HG03521 (cell line): ENCODE results near the gene GDA.

Experiments used
- ATAC-seq: cut with Tn5 transposase; IDR thresholded peaks from one replicate; pipeline ENCODE4 v1.9.1; 2021; ENCODE audit warnings: mild to moderate bottlenecking, moderate library complexity; ENCODE audit not compliant: unreplicated experiment

Gene GDA

GRCh38 chr9:72150127-72150526 lies 887 bp downstream of the GDA start:
- no peak for ATAC-seq

- no peak for ATAC-seq
These were observed 1.4 kb downstream of the GDA start for GRCh38 chr9:72150661-72151060.

- no peak for ATAC-seq
These were observed 1.9 kb downstream of the GDA start for GRCh38 chr9:72151104-72151503.

- peak; percentile 82 for ATAC-seq
These were observed 5.4 kb downstream of the GDA start for GRCh38 chr9:72154468-72155285.

- no peak for ATAC-seq
These were observed 6.1 kb downstream of the GDA start for GRCh38 chr9:72155301-72155700.

- ATAC-seq, result no peak
These were observed 7.3 kb downstream of the GDA start for GRCh38 chr9:72156586-72156985.

- no peak for ATAC-seq
These were observed 9.4 kb downstream of the GDA start for GRCh38 chr9:72158680-72159079.

GRCh38 chr9:72160446-72161123 lies 11.3 kb downstream of the GDA start:
- ATAC-seq, result no peak

- ATAC-seq, result no peak
These were observed 16.1 kb downstream of the GDA start for GRCh38 chr9:72165326-72165725.

GRCh38 chr9:72165821-72166547 lies 16.7 kb downstream of the GDA start:
- ATAC-seq, result no peak

GRCh38 chr9:72168075-72168474 lies 18.8 kb downstream of the GDA start:
- ATAC-seq, result no peak

GRCh38 chr9:72169178-72169577 lies 19.9 kb downstream of the GDA start:
- ATAC-seq, result no peak

- no peak for ATAC-seq
These were observed 23.8 kb downstream of the GDA start for GRCh38 chr9:72173080-72173479.

GRCh38 chr9:72185561-72185960 lies 36.3 kb downstream of the GDA start:
- no peak for ATAC-seq

- ATAC-seq, result no peak
These were observed 38.0 kb downstream of the GDA start for GRCh38 chr9:72187121-72187695.

GRCh38 chr9:72188232-72188631 lies 39.0 kb downstream of the GDA start:
- no peak for ATAC-seq

GRCh38 chr9:72193478-72193881 lies 44.2 kb downstream of the GDA start:
- peak; percentile 90 for ATAC-seq

- ATAC-seq, result no peak
These were observed 50.0 kb downstream of the GDA start for GRCh38 chr9:72199238-72199637.

GRCh38 chr9:72200452-72200851 lies 51.2 kb downstream of the GDA start:
- no peak for ATAC-seq

- no peak for ATAC-seq
These were observed 52.8 kb downstream of the GDA start for GRCh38 chr9:72202009-72202408.

GRCh38 chr9:72203205-72203803 lies 54.1 kb downstream of the GDA start:
- no peak for ATAC-seq
